Motor neuron (in vitro differentiated cells): Measurements from ENCODE around the gene MIGA1. TPM values are rescaled to one million over a fixed set of nuclear protein-coding genes. Genes with fewer than 3 reads are reported as not detected.
"Not testable (repeated sequence)": the region's sequence is repeated elsewhere in the genome, so short reads cannot be mapped to it uniquely, and the experiment has no call there.

Source experiments
- ATAC-seq, 8 experiments: fragments of 200-7000 bp; cut with Tn5 transposase; replicated peaks in 6 of 8; 2 replicates each; pipeline ENCODE4 v1.8.0; 2021; ENCODE audit warnings: mild to moderate bottlenecking in 8 of 8, moderate library complexity in 8 of 8
- H3K27ac ChIP-seq, 2 donors: fragments of 250-450 bp; sonication (Bioruptor Pico); 2 replicates each; pipeline ENCODE4 v1.9.0; 2021; ENCODE audit warnings: antibody characterized with exemption in 2 of 2, mild to moderate bottlenecking in 2 of 2, moderate library complexity in 1 of 2
- H3K4me1 ChIP-seq, 2 donors: fragments of 250-450 bp; sonication (Bioruptor Pico); replicated peaks in 1 of 2; 2 replicates each; pipeline ENCODE4 v1.6.1; 2021; ENCODE audit warnings: antibody characterized with exemption in 2 of 2, mild to moderate bottlenecking in 2 of 2, moderate library complexity in 1 of 2
- H3K4me3 ChIP-seq, 5 donors: fragments of 250-450 bp; sonication (Bioruptor Pico); 2 replicates each; pipeline ENCODE4 v1.9.0; 2021; ENCODE audit warnings: antibody characterized with exemption in 5 of 5, mild to moderate bottlenecking in 5 of 5, moderate library complexity in 4 of 5
- WGBS, 10 experiments: fragments of 450-650 bp; shearing (Covaris generic); methylation state at CpG; one replicate each; pipeline ENCODE4 v1.0.0; 2022; 5-methylcytosine and 5-hydroxymethylcytosine counted together
- in situ Hi-C, 9 experiments: fragments of 400-800 bp; cut with MboI; loops; one replicate each; pipeline ENCODE4 v1.15.0; 2021; ENCODE audit warnings: low sequenced_read_pairs in 9 of 9, low pct_unique_long_range_greater_than_20kb in 2 of 9; ENCODE audit not compliant: unreplicated experiment in 9 of 9
- total RNA-seq, 8 experiments: library from RNA; unstranded; fragments of 300-600 nt; gene quantifications; 2 replicates each; pipeline versions ENCODE4 v1.2.3 to v1.2.4, GENCODE V29; 2022

The MIGA1 gene
- total RNA-seq, 8 experiments from 2014 or later = 12.1 to 21.7 (median 17.7) TPM

DNA sequence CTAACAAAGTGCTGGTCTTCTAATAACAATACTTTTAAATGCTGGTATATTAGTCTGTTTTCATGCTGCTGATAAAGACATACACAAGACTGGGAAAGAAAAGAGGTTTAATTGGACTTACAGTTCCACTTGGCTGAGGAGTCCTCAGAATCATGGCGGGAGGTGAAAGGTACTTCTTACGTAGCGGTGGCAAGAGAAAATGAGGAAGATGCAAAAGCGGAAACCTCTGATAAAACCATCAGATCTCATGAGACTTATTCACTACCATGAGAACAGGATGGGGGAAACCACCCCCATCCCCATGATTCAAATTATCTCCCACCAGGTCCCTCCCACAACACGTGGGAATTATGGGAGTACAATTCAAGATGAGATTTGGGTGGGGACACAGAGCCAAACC lies 139.5 kb downstream of the MIGA1 start:
- H3K27ac ChIP-seq, H3K4me1 ChIP-seq, H3K4me3 ChIP-seq, ATAC-seq, in situ Hi-C loops: not testable (repeated sequence)
- WGBS, 10 experiments = 50 to 97% (median 80%) methylated on average over 1 to 5 of the region's 5 CpGs; no CpG with 5 or more reads in 3 of the 10 experiments

DNA sequence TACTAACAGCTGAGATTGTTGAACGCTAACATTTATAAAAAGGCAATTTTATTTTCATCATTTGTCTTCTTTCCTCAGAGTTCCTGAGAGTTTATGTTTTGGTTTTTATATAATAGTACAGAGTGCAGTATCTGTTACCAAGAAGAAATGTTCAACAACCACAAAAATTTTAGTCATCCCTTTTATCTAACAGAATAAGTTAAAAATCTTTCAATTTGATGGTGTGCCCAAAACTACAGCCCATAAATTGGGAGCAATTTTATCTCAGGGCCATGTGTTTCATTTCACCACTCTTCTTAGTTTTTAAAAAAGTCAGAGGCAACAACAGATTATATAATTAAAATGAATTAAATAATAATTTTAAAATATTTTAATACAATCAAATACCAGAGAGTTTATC lies 146.1 kb downstream of the MIGA1 start:
- in situ Hi-C loops = no loop called here
- whole genome bisulfite sequencing, 10 experiments = 0 to 100% (median 94%) methylated on average over 1 of the region's 1 CpG; no CpG with 5 or more reads in 2 of the 10 experiments
- Histone ChIP-seq H3K4me3 (no peak overlapping the region), H3K4me1 (no peaks in the 10 kb centered on the region), H3K27ac (no peak overlapping the region)
- no peak for ATAC-seq

DNA sequence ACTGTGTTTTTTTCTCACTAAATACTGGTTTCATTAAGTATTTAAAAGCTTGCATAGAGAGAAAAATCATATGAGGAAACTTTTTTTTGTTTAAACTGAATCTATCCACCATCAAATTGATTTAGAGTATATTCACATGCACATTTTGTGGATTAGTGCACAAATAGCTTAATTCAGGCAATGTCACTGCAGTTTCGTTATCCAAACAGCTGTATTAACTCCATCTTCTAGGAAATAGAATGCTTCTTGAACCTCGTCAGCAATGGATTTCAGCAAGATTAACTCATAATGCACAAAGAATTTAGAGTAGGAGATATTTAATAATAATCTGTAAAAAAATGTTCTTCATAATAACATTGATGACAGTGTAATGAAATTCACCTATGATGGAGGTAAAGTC lies 146.5 kb downstream of the MIGA1 start:
- in situ Hi-C loops = no loop called here
- Histone ChIP-seq H3K4me3 (no peak overlapping the region), H3K4me1 (no peaks in the 10 kb centered on the region), H3K27ac (no peak overlapping the region)
- 17 to 100% (median 89%) methylated on average over 1 to 2 of the region's 2 CpGs; no CpG with 5 or more reads in 1 of the 10 experiments for WGBS, 10 experiments
- no peak for ATAC-seq

DNA sequence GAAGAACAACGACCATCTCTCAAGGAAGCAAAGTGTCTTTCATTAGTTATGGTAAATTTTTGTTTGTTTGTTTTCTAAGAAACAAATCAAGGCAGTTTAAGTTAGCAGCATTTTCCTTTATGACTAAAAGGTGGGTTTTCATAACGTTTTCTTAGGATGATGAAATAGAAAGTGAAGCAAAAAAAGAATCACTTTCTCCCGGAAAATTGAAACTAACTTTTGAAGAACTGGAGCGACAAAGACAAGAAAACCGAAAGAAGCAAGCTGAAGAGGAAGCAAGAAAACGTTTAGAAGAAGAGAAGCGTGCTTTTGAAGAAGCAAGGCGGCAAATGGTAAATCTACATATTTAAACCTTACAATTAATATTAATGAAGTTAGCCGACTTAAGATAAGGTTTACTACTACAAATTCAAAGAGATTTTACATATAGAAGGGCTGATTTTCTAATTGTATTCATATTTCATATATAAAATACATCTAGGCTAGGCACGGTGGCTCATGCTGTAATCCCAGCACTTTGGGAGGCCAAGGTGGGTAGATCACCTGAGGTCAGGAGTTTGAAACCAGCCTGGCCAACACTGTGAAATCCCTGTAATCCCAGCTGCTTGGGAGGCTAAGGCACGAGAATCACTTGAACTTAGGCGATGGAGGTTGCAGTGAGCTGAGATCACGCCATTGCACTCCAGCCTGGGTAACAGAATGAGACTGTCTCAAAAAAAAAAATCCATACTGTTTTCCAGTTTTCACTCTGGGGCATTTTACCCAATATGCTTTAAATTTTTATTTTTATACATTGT lies 147.3 kb downstream of the MIGA1 start:
- H3K4me3 ChIP-seq = no peak overlapping the region
- in situ Hi-C loops = no loop called here
- H3K27ac ChIP-seq = no peak overlapping the region
- no peak for ATAC-seq
- WGBS, 10 experiments = 51 to 87% (median 79%) methylated on average over 1 to 13 of the region's 13 CpGs
- no peaks in the 10 kb centered on the region for H3K4me1 ChIP-seq

DNA sequence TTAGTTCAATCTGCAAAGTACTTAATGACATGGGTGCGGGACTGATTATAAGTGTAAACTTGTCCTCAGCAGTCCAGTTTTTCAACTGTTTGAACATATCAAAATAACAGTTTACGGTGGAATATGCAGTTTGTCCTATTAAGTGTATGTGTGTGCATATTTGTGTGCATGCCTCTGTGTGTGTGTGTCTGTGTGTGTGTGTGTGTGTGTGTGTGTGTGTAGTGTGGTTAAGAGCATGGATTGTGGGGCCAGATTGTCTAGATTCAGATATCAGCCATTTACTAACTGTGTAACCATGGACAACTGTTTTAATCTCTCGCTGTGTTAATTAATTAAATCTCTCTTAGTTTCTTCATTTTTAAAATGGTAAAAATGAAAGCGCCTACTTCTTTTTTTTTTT lies 148.0 kb downstream of the MIGA1 start:
- no peak for ATAC-seq
- in situ Hi-C loops = no loop called here
- no peaks in the 10 kb centered on the region for H3K4me1 ChIP-seq
- no peak overlapping the region for H3K27ac ChIP-seq
- WGBS, 10 experiments = 85 to 100% (median 96%) methylated on average over 2 to 4 of the region's 4 CpGs; no CpG with 5 or more reads in 1 of the 10 experiments
- H3K4me3 ChIP-seq = no peak overlapping the region

Other genes with a start within 250 kb of the MIGA1 start
- gene ZZZ3, start 97.0 kb upstream of the MIGA1 start, total RNA-seq = 10 to 100 TPM; 43.0 to 81.7 (median 68.1) TPM
- 100 to 1,000 TPM in 2 of 8 experiments, 10 to 100 TPM in 6; 44.5 to 103 (median 86.3) TPM for gene USP33, start 19.8 kb upstream of the MIGA1 start, total RNA-seq
- gene NEXN, start 109.0 kb downstream of the MIGA1 start, total RNA-seq = 1 to 10 TPM; 1.4 to 7.5 (median 3.0) TPM
- gene FUBP1, start 199.4 kb downstream of the MIGA1 start, total RNA-seq = 100 to 1,000 TPM in 7 of 8 experiments, 10 to 100 TPM in 1; 54.7 to 380 (median 234) TPM
- gene DNAJB4, start 225.3 kb downstream of the MIGA1 start, total RNA-seq = 100 to 1,000 TPM in 1 of 8 experiments, 10 to 100 TPM in 7; 30.8 to 102 (median 41.2) TPM